HEK293 (cell line): ENCODE results near the gene NOL7.
A peak's percentile ranks its signal among the peaks of the same experiment; 100 is the strongest.

Experiments
- CTCF ChIA-PET: fragments of 350-600 bp; formaldehyde crosslinking; extraction: SDS; loops from one replicate; lab custom pipeline; 2021; ENCODE audit warnings: antibody characterized with exemption; lab: Yijun Ruan, JAX
- POLR2A ChIA-PET: fragments of 300-600 bp; formaldehyde crosslinking; extraction: SDS; loops from one replicate; lab custom pipeline; 2020; ENCODE audit warnings: antibody characterized with exemption, inconsistent platforms; lab: Yijun Ruan, JAX
- H3K27ac ChIP-seq: fragments of 200-500 bp; sonication (Bioruptor generic); 2 replicates; pipeline ENCODE4 v1.5.1; 2014; ENCODE audit warnings: low read depth, low read length, control low read depth, inconsistent platforms; ENCODE audit errors: extremely low read depth
- H3K36me3 ChIP-seq, 2 experiments: fragments of 200-500 bp in 1 of 2; sonication (Bioruptor generic) in 1 of 2; 1 replicate in 1 of 2; 2 replicates in 1 of 2; pipeline ENCODE4 v1.5.1; 2014 to 2017; ENCODE audit warnings: inconsistent platforms in 2 of 2, low read length in 2 of 2; ENCODE audit not compliant: control insufficient read depth in 2 of 2, insufficient read depth in 1 of 2
- H3K4me1 ChIP-seq: fragments of 200-500 bp; sonication (Bioruptor generic); 2 replicates; pipeline ENCODE4 v1.5.1; 2014; ENCODE audit warnings: mild to moderate bottlenecking, low read length, inconsistent platforms; ENCODE audit not compliant: control insufficient read depth, insufficient read depth
- H3K4me3 ChIP-seq: 2 replicates; pipeline ENCODE4 v1.5.1; 2011; ENCODE audit warnings: low read depth, mild to moderate bottlenecking, control low read depth, low read length, moderate library complexity
- H3K9me3 ChIP-seq: fragments of 200-500 bp; sonication (Bioruptor generic); 2 replicates; pipeline ENCODE4 v1.5.1; 2014; ENCODE audit warnings: low read depth, low read length, inconsistent platforms; ENCODE audit not compliant: control insufficient read depth, insufficient read depth
- GFI1B ChIP-seq: fragments of 450-650 bp; formaldehyde crosslinking; IDR thresholded peaks from 2 replicates; pipeline ENCODE4 v1.5.1; 2016; ENCODE audit warnings: missing biosample characterization, missing genetic modification characterization
- PBX3 ChIP-seq: sonication (generic); formaldehyde crosslinking; IDR thresholded peaks from 2 replicates; pipeline ENCODE4 v1.8.1; 2022; ENCODE audit warnings: mild to moderate bottlenecking, moderate library complexity, missing genetic modification reagents
- SCRT2 ChIP-seq: fragments of 450-650 bp; formaldehyde crosslinking; IDR thresholded peaks from 2 replicates; pipeline ENCODE4 v1.5.1; 2016; ENCODE audit warnings: missing biosample characterization, missing genetic modification characterization
- SP2 ChIP-seq: fragments of 450-650 bp; formaldehyde crosslinking; IDR thresholded peaks from 2 replicates; pipeline ENCODE4 v1.5.1; 2016; ENCODE audit warnings: missing biosample characterization, missing genetic modification characterization
- ZBTB44 ChIP-seq: fragments of 450-650 bp; IDR thresholded peaks from 2 replicates; pipeline ENCODE4 v1.5.1; 2018; ENCODE audit warnings: missing biosample characterization, mild to moderate bottlenecking, missing genetic modification characterization
- ZBTB48 ChIP-seq: fragments of 450-650 bp; formaldehyde crosslinking; IDR thresholded peaks from 2 replicates; pipeline ENCODE4 v1.5.1; 2016; ENCODE audit warnings: missing biosample characterization, missing genetic modification characterization
- ZFP69B ChIP-seq: fragments of 450-650 bp; formaldehyde crosslinking; IDR thresholded peaks from 2 replicates; pipeline ENCODE4 v1.5.1; 2016; ENCODE audit warnings: missing biosample characterization, missing genetic modification characterization
- ZNF121 ChIP-seq: fragments of 450-650 bp; formaldehyde crosslinking; IDR thresholded peaks from 2 replicates; pipeline ENCODE4 v1.5.1; 2016; ENCODE audit warnings: missing biosample characterization, missing genetic modification characterization
- ZNF140 ChIP-seq: fragments of 450-650 bp; formaldehyde crosslinking; IDR thresholded peaks from 2 replicates; pipeline ENCODE4 v1.5.1; 2016; ENCODE audit warnings: missing biosample characterization, missing genetic modification characterization
- ZNF16 ChIP-seq: fragments of 450-650 bp; formaldehyde crosslinking; IDR thresholded peaks from 2 replicates; pipeline ENCODE4 v1.5.1; 2016; ENCODE audit warnings: low read depth, missing biosample characterization, missing genetic modification characterization
- ZNF184 ChIP-seq: fragments of 450-650 bp; IDR thresholded peaks from 2 replicates; pipeline ENCODE4 v1.5.1; 2018; ENCODE audit warnings: missing biosample characterization, mild to moderate bottlenecking, missing genetic modification characterization
- ZNF202 ChIP-seq: fragments of 450-650 bp; formaldehyde crosslinking; IDR thresholded peaks from 2 replicates; pipeline ENCODE4 v1.5.1; 2016; ENCODE audit warnings: missing biosample characterization, missing genetic modification characterization, borderline replicate concordance
- ZNF24 ChIP-seq: fragments of 450-650 bp; formaldehyde crosslinking; IDR thresholded peaks from 2 replicates; pipeline ENCODE4 v1.5.1; 2016; ENCODE audit warnings: missing biosample characterization, missing genetic modification characterization
- ZNF292 ChIP-seq: fragments of 450-650 bp; formaldehyde crosslinking; IDR thresholded peaks from 2 replicates; pipeline ENCODE4 v1.5.1; 2016; ENCODE audit warnings: low read depth, missing biosample characterization, missing genetic modification characterization, borderline replicate concordance
- ZNF311 ChIP-seq: fragments of 450-650 bp; formaldehyde crosslinking; IDR thresholded peaks from 2 replicates; pipeline ENCODE4 v1.5.1; 2017; ENCODE audit warnings: missing biosample characterization, missing genetic modification characterization, borderline replicate concordance
- ZNF335 ChIP-seq: fragments of 450-650 bp; formaldehyde crosslinking; conservative IDR thresholded peaks from 2 replicates; pipeline ENCODE4 v1.5.1; 2016; ENCODE audit warnings: missing biosample characterization, missing genetic modification characterization
- ZNF341 ChIP-seq: fragments of 450-650 bp; formaldehyde crosslinking; IDR thresholded peaks from 2 replicates; pipeline ENCODE4; 2016; ENCODE audit warnings: low read depth, missing biosample characterization, missing genetic modification characterization
- ZNF423 ChIP-seq: fragments of 450-650 bp; formaldehyde crosslinking; IDR thresholded peaks from 2 replicates; pipeline ENCODE4 v1.5.1; 2016; ENCODE audit warnings: missing biosample characterization, missing genetic modification characterization
- ZNF529 ChIP-seq: fragments of 450-650 bp; formaldehyde crosslinking; IDR thresholded peaks from 2 replicates; pipeline ENCODE4 v1.5.1; 2017; ENCODE audit warnings: missing genetic modification characterization, missing biosample characterization; ENCODE audit not compliant: insufficient replicate concordance
- ZNF660 ChIP-seq: fragments of 450-650 bp; IDR thresholded peaks from 2 replicates; pipeline ENCODE4 v1.5.1; 2018; ENCODE audit warnings: missing biosample characterization, mild to moderate bottlenecking, missing genetic modification characterization
- ZNF692 ChIP-seq: fragments of 450-650 bp; formaldehyde crosslinking; IDR thresholded peaks from 2 replicates; pipeline ENCODE4 v1.5.1; 2016; ENCODE audit warnings: missing biosample characterization, missing genetic modification characterization
- ZNF843 ChIP-seq: fragments of 450-650 bp; formaldehyde crosslinking; IDR thresholded peaks from 2 replicates; pipeline ENCODE4 v1.5.1; 2016; ENCODE audit warnings: missing biosample characterization, missing genetic modification characterization
- ZSCAN30 ChIP-seq: fragments of 450-650 bp; IDR thresholded peaks from 2 replicates; pipeline ENCODE4 v1.5.1; 2018; ENCODE audit warnings: missing biosample characterization, mild to moderate bottlenecking, missing genetic modification characterization, moderate library complexity
- ZXDB ChIP-seq: fragments of 450-650 bp; formaldehyde crosslinking; IDR thresholded peaks from 2 replicates; pipeline ENCODE4 v1.5.1; 2016; ENCODE audit warnings: missing biosample characterization, missing genetic modification characterization

The NOL7 gene

GRCh38 chr6:13572951-13573654 lies 42.0 kb upstream of the NOL7 start:
- CTCF ChIA-PET, result interaction anchor here (0.6 to 4.6 kb wide), 12 partner anchors 9 to 506 kb away, joined by 3 to 62 read pairs (median 3); partner anchors contain the start of gene NOL7
- no peaks in the 10 kb centered on the region for H3K36me3 ChIP-seq
- TF ChIP-seq ZNF16 (tag by site-specific recombination) (no peak), ZNF692 (no peak), SP2 (tag by site-specific recombination) (no peak), PBX3 (CRISPR knock-in tag) (no peak), ZNF292 (tag by site-specific recombination) (no peak), ZNF202 (tag by site-specific recombination) (no peak), ZNF184 (tag by site-specific recombination) (no peak), ZNF24 (tag by site-specific recombination) (no peak)
- 0 out of 2 replicates have a peak, but pooled peaks cover 3% of the 10 kb centered on the region for H3K4me1 ChIP-seq
- H3K9me3 ChIP-seq, result no peaks in the 10 kb centered on the region
- POLR2A ChIA-PET, result interaction anchor here (1.6 to 3.2 kb wide), 5 partner anchors 13 to 198 kb away, joined by 4 to 49 read pairs (median 6); partner anchors contain the start of gene NOL7
- no peak overlapping the region; the same call in 1 of the 2 replicates for H3K27ac ChIP-seq
- no peak overlapping the region for H3K4me3 ChIP-seq

GRCh38 chr6:13573669-13574110 lies 41.4 kb upstream of the NOL7 start:
- TF ChIP-seq ZNF335 (peak; percentile 61), ZBTB48 (tag by site-specific recombination) (peak; percentile 80), ZFP69B (tag by site-specific recombination) (no peak), ZNF16 (tag by site-specific recombination) (no peak)
- ChIA-PET POLR2A (interaction anchor here (0.7 to 3.2 kb wide), 18 partner anchors 8 to 405 kb away, joined by 3 to 49 read pairs (median 5); partner anchors contain the start of gene NOL7), CTCF (interaction anchor here (0.6 to 4.6 kb wide), 13 partner anchors 9 to 505 kb away, joined by 3 to 62 read pairs (median 3); partner anchors contain the start of gene NOL7)
- Histone ChIP-seq H3K9me3 (no peaks in the 10 kb centered on the region), H3K27ac (peak overlapping the region; percentile 93; the same call in 1 of the 2 replicates), H3K4me3 (peak overlapping the region; percentile 86), H3K4me1 (0 out of 2 replicates have a peak, but pooled peaks cover 3% of the 10 kb centered on the region), H3K36me3 (no peaks in the 10 kb centered on the region)

GRCh38 chr6:13574149-13574570 lies 41.0 kb upstream of the NOL7 start:
- Histone ChIP-seq H3K27ac (peak overlapping the region; percentile 93), H3K4me1 (0 out of 2 replicates have a peak, but pooled peaks cover 3% of the 10 kb centered on the region), H3K36me3 (no peaks in the 10 kb centered on the region), H3K9me3 (no peaks in the 10 kb centered on the region), H3K4me3 (peak overlapping the region; percentile 86)
- ChIA-PET POLR2A (interaction anchor here (0.6 to 3.2 kb wide), 35 partner anchors 8 to 1710 kb away, joined by 3 to 49 read pairs (median 5); partner anchors contain the start of genes GFOD1, NOL7 and TBC1D7), CTCF (interaction anchor here (0.6 to 4.6 kb wide), 38 partner anchors 8 to 503 kb away, joined by 3 to 62 read pairs (median 5); partner anchors contain the start of genes GFOD1 and NOL7)
- TF ChIP-seq ZNF184 (tag by site-specific recombination), result no peak
- no peak for TF ChIP-seq ZNF311 (tag by site-specific recombination)
- TF ChIP-seq ZNF423, result no peak
- peak; percentile 74 for TF ChIP-seq ZNF660 (tag by site-specific recombination)
- TF ChIP-seq ZBTB44 (tag by site-specific recombination), result 0 out of 2 replicates have a peak, but pooled peaks have one; percentile 17
- peak; percentile 55 for TF ChIP-seq ZSCAN30 (tag by site-specific recombination)
- TF ChIP-seq GFI1B (tag by site-specific recombination), result no peak
- TF ChIP-seq ZXDB (tag by site-specific recombination), result no peak
- TF ChIP-seq ZNF341 (tag by site-specific recombination), result no peak
- no peak for TF ChIP-seq ZNF843 (tag by site-specific recombination)
- TF ChIP-seq ZNF140 (tag by site-specific recombination), result no peak
- TF ChIP-seq ZNF529 (tag by site-specific recombination), result no peak
- TF ChIP-seq SCRT2, result no peak
- TF ChIP-seq ZNF121 (tag by site-specific recombination), result no peak
